AG09309 (cell line): ENCODE data around the gene SYNGR1.

Source experiments
- DNase-seq: peaks from one replicate; pipeline ENCODE4 v3.0.0-alpha.2; 2010; ENCODE audit warnings: low read depth
- H3K4me3 ChIP-seq: 2 replicates; pipeline ENCODE4 v1.5.1; 2011; ENCODE audit warnings: mild to moderate bottlenecking, low read depth, low read length, moderate library complexity; ENCODE audit not compliant: control insufficient read depth
- CTCF ChIP-seq: IDR thresholded peaks from 2 replicates; pipeline ENCODE4 v1.5.1; 2011; ENCODE audit warnings: mild to moderate bottlenecking, low read depth, low read length, inconsistent platforms; ENCODE audit not compliant: insufficient read depth, control insufficient read depth; ENCODE audit errors: missing control alignments

Gene SYNGR1

GRCh38 chr22:39423976-39424375, 74.2 kb downstream of the SYNGR1 start:
- no peak for TF ChIP-seq CTCF
- no peak overlapping the region for H3K4me3 ChIP-seq
- no peak for DNase-seq

GRCh38 chr22:39426380-39427043, 76.7 kb downstream of the SYNGR1 start:
- TF ChIP-seq CTCF = no peak
- no peak for DNase-seq
- H3K4me3 ChIP-seq = no peak overlapping the region

GRCh38 chr22:39427751-39428596, 78.2 kb downstream of the SYNGR1 start:
- TF ChIP-seq CTCF = no peak
- no peak for DNase-seq
- no peak overlapping the region for H3K4me3 ChIP-seq

- DNase-seq = no peak
- H3K4me3 ChIP-seq = no peak overlapping the region
- TF ChIP-seq CTCF = no peak
Observed at GRCh38 chr22:39428597-39429071, 78.8 kb downstream of the SYNGR1 start.

GRCh38 chr22:39429186-39429585, 79.4 kb downstream of the SYNGR1 start:
- DNase-seq = no peak
- no peak overlapping the region for H3K4me3 ChIP-seq
- no peak for TF ChIP-seq CTCF

- no peak for DNase-seq
- H3K4me3 ChIP-seq = no peak overlapping the region
- no peak for TF ChIP-seq CTCF
Observed at GRCh38 chr22:39429916-39430575, 80.3 kb downstream of the SYNGR1 start.
